GM18498 (cell line): ENCODE measurements around the gene PRPF31.
A peak's percentile ranks its signal among the peaks of the same experiment; 100 is the strongest.

Experiments used
- ATAC-seq: cut with Tn5 transposase; IDR thresholded peaks from one replicate; pipeline ENCODE4 v1.9.1; 2021; ENCODE audit warnings: mild to moderate bottlenecking, moderate library complexity; ENCODE audit not compliant: unreplicated experiment

PRPF31 gene

DNA sequence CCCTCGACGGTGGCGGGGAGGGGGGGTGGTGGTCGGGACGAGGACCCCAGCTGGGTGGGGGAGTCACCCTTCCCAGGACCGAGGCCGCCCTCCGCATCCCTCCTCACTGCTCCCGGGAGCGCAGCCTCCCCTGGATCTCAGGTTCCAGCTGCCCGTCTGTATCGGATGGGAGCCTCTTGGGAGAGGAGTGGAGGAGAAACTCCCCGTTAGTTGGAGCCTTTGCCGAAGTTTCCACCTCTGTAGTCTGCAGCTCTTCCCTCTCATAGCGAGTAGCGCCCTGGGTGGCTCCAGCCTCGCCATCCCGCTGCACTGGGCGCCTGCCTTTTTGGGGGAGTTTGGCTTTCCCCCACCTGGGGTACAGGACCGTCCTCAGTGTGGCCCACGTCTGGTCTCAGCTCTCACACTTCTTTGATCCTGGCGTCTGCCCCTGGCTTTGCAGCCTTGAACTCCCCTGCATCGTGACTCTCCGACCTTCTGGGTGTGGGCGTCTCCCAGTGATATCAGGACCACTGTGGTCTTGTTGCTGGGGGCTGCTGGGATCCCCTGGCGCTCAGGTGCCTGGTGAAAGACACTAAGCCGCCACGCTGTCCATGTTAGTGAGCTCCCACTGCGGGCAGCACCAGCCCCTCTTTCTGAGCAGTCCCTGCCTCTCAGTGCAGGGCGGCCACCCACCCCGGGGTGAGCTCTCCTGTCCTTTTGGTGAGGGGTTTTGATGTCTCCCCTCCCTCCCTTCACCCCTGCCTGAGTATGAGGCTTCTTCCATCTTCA lies 23.1 kb downstream of the PRPF31 start:
- no peak for ATAC-seq

DNA sequence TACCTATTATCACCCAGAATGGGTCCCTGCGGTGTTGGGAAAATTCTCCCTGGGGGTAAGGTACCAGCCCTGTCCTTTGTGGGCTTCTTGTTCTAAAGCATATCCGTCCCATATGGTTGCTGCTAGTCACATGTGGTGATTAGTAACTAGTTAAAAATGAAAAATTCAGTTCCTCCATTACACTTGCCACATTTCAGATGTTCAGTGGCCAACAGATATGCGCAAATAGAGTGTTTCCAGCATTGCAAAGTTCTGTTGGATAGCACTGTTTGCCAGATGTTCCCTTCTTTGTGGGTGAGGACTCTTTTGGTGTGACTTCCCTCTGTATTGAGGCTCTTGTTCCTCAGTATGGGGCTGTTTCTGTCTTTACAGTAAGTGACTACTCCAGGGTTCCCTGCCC lies 25.8 kb downstream of the PRPF31 start:
- ATAC-seq: no peak

DNA sequence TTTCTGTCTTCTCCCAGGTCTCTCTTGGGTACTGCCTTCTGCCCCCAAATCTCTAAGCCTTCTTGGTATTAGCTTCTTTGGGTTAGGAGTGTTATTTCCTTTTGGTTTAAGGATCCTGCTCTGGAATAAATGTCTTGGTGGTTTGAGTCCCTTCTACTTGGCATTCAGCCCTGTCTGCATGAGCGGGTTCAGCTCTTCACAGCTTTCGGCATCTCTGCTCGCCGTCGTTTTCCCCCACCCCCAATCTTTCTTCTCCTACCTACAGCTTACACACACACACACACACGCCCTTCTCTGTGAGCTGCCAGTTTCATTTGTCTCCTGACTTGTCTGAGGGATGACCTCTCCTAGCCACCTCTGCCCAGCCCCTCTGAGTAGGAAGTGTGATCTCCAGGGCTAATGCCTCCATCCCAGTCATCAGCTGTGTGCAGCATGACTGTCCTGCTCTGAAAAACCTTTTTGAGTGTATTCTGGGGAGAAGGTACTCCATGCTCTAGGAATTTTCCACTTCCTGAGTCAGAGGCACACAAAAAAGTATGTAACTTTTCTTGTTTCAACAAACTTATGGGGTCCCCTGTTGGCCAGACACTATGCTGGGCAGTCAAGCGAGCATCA lies 26.7 kb downstream of the PRPF31 start:
- ATAC-seq: no peak

DNA sequence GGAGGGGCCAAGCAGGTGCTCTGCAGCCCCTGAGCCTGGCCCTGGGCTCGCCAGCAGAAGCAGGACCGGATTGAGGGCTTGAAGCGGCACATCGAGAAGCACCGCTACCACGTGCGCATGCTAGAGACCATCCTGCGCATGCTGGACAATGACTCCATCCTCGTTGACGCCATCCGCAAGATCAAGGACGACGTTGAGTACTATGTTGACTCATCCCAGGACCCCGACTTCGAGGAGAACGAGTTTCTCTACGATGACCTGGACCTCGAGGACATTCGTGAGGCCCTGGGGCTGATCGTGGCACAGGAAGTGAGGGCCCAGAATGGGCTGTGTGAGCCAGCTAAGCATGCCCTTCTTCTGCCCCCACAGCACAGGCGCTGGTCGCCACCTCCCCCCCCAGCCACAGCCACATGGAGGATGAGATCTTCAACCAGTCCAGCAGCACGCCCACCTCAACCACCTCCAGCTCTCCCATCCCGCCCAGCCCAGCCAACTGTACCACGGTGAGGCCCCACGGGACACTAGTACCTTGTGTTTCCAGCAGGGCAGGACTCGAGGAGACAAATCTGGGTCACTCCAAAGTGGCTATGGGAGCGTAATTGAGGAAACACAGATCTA lies 30.1 kb downstream of the PRPF31 start:
- no peak for ATAC-seq

DNA sequence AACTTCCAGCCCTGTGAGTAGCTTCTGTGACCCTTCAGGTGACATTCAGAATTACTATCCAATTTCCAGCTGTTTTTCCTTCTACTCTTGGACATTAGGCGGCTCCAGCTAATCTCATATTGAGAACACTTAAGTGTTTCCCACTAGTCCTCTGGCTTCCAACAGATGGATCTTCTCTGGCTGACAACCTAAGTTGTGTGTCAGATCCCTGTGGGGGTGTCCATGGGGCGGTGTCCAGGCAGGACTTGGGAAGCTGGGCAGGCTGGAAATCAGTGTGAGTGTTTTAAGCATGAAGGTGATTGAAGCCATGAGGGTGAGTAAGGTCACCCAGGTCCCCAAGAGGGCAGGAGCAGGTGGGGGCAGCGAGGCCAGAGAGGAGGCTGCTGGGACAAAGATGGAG lies 32.1 kb downstream of the PRPF31 start:
- ATAC-seq: no peak

DNA sequence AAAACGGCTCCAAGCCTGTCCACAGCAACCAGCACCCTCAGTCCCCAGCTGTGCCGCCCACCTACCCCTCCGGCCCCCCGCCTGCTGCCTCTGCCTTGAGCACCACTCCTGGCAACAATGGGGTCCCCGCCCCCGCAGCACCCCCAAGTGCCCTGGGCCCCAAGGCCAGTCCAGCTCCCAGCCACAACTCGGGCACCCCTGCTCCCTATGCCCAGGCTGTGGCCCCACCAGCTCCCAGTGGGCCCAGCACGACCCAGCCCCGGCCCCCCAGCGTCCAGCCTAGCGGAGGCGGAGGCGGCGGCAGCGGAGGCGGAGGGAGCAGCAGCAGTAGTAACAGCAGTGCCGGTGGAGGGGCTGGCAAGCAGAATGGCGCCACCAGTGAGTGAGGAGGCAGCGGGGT lies 32.6 kb downstream of the PRPF31 start:
- ATAC-seq: no peak

DNA sequence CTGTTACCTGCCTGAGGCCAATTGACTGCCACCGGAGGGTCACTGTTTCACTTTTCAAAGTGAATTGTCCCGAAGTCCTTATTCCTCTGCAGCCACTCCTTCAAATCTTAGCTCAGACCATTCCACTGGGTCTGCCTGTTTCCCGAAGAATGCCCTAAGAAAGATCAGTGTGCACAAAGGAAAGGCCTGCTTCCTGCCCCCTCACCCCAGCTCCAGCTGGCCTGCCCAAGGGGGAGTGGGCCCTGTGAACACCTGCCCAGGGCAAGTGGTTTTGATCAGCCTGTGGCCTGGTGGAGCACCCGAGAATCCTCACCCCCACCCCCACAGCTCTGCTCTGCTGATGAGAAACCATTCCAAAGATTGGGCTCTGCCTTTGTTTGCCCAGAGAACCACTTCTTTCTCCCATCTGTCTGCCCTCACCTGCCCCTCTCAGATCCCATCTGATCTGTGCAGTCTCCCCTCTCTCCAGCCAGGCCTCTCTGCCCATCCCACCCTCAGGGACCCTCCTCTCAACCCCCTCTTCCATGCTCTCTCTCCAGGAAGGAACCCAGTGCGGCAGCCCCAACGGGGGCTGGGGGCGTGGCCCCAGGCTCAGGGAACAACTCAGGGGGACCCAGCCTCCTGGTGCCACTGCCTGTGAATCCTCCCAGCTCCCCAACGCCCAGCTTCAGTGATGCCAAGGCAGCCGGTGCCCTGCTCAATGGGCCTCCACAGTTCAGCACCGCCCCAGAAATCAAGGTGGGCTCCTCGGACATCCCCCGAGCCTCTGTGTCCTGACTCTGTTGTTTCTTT lies 33.7 kb downstream of the PRPF31 start:
- ATAC-seq: no peak

DNA sequence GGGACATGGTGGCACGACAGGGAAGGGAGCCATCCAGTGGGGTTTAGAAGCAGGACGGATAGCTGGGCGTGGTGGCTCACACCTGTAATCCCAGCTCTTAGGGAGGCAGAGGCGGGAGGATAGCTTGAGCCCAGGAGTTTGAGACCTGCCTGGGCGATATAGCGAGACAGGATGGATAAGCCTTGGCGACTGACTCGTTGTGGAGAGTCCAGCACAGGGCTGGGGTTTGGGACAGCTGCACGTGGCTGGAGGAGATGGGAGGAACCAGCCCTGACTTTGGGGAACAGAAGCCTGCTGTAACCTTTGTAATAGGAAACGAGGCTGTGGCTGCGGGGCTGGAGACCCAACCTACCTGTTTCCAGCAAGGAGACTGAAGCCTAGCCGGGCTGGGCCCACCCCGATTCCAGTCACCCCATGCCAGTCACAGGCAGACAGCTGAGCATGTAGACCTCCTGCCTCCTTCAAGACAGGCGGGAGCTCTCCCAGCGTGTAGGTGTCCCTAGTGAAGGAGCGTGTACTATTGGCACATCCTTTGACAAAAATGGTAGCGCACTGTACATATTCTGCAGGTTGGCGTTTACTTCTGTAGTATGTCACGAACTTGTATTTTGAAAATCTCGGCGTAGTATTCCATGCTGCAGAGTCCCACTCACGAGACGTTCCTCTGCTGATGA lies 35.9 kb downstream of the PRPF31 start:
- no peak for ATAC-seq

DNA sequence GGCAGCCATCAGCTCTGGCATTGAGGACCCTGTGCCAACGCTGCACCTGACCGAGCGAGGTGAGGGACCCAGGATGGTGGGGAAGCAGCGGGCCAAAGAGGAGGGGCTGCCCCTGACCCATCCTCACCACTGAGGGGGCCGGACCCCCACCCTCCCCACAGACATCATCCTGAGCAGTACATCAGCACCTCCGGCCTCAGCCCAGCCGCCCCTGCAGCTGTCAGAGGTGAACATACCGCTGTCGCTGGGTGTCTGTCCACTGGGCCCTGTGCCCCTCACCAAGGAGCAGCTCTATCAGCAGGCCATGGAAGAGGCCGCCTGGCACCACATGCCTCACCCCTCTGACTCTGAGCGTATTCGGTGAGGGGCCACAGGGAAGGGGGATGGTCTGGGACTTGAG lies 36.7 kb downstream of the PRPF31 start:
- ATAC-seq: no peak

DNA sequence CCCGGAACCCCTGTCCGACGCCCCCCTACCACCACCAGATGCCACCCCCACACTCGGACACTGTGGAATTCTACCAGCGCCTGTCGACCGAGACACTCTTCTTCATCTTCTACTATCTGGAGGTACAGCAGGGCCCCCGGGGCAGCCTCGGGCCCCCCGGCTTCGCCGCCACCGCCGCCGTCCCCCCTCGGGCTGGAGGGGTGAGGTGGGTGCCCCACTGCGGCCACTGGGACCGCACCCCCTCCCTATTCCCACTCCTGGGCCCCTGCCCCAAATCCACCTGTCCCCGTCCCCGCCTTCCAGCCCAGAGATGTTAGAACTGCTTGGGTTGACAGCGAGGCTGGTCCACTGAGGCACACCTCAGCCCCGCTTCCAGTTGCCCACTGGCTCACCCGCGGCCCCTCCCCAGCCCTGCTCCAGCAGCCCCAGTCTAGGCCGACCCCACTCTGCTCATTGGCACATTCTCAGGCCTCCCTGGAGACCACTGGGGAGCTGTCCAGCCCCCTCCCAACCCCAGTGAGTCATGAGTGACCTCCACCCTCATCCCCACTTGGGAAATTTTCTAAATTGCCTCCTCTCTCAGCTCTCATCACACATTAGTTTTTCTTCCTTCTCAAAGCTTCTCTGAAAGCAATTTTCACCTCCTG lies 37.4 kb downstream of the PRPF31 start:
- no peak for ATAC-seq

DNA sequence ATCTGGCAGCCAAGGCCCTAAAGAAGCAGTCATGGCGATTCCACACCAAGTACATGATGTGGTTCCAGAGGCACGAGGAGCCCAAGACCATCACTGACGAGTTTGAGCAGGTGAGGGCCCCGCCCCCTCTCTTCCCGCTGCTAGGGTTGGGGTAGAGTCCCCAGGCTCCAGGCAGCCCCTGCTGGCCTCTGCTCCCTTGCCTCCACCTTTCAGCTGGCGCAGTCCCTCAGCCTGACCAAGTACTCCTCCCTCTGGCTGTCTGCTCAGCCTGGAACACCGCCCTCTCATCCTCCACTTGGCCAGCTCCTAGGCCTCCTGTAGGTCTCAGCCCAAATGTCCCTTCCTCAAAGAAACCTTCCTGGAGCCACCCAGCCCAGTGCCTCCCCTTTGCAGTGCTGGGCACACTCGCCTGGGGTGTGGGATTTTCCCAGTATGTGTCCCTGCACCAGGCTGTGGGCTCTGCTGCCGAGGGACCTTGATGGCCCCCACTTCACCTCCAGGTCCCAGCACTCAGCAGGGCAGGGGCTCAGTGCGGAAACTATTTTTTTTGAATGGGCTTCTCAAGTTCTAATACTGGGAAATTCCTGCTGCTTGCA lies 38.3 kb downstream of the PRPF31 start:
- no peak for ATAC-seq

DNA sequence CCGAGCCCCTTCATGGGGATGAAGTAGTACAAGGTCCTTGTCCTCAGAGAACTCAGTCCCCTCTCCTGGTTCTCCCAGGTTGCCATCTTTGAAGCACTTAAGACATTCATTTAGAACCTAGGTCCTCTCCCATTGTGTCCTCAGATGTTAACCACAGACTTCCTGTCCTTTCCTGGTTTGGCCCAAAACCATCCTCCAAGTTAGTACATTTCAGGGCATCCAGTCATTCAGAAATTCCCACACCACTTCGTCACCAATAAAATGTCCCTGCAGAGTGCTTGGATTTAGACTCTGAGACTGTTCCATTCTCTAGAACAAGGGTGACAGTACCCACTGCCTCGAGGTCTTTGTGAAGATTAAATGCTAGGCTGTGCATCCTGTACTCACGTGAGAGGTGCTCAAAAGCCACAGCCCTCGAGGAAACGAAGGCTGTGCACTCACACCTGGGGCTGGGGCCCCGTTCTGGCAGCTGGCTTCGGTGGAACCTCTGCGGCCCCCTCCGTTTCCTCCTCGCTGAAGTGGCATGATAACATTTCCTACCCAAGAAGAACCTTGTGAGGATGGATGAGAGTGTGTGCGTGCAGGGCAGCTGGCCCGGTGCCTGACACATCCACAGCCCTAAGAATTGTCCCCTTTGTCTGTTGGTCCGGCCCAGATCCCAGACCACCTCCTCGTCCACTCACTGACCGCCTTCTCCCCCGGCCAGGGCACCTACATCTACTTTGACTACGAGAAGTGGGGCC lies 39.2 kb downstream of the PRPF31 start:
- no peak for ATAC-seq

DNA sequence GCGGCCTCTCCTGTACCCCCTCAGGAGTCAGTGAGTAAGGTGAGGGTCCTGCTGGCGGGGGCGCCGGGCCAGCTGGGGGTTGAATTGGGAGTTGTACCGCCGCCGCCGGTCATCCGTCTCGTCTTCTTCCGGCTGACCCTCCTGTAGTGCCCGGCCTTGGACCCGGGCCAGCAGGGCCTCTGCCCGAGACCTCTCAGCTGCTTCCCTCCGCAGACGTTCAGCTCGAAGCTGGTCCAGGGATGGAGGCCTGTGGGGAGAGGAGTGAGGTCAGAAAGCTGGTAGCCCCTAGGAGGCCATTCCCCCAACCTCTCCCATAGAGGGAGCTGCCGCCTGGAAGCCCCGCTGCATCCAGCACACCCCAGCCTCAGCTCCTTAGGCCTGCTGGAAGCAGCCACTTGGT lies 40.1 kb downstream of the PRPF31 start:
- ATAC-seq: no peak

DNA sequence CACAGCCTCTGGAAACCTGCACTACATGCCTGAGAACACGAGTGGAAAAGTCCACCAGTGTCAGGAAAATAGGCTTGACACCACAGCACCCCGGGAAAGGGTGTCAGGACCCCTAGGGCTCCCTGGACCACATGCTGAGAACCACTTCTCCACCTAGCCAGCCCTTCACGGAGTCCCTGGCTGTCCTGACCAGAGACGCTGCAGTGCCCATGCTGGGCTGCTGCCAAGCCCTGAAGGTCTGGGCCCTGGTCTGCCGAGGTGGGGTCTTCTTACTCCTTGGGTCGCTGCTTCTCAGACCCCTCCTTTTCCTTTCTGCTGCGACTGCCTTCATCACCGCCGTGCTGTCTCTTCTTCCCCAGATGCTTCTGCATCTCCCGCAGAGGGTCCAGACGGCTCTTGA lies 40.9 kb downstream of the PRPF31 start:
- ATAC-seq: no peak

DNA sequence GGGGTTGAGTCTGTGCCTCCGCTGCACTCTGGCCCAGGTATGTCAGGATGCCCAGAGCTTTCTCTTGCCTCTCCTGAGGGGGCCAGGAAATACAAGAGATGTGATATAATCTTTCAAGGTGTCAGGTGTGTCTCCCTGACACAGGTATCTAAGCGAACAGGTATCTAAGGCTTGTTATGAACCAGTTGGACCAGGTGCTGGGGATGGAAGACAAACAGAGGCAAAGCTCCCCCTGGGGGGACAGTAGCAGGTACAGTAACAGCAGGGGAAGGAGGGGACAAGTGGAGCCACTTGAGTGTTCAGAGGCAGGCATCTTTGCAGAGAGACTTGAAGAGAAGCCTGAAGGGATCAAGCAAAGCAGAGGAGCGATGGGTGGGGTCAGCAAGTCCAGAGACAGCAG lies 41.4 kb downstream of the PRPF31 start:
- no peak for ATAC-seq

DNA sequence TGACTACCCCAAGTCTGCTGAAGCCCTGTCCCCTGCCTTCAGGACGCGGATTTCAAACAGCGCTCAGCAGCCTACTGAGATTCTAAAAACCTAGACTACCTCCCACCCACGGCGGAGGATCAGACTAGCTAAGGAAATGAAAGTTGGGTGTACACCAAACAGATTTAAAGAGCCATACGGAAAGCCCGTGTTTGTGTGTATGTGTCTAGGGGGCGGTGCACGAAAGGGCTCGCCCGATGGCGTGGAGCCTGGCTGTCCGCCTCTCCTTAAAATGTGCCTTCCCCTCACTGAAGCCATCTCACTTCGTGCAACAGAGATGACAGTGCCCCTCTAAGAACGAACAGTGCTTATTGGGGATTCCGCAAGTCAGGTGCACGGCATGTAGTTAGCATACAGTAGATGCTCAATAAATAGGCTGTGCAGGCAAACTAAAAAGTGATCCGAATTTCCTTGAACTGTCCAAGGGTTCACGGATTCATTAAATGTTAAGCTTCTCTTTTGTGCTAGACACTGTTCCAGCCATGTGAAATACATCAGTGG lies 43.3 kb downstream of the PRPF31 start:
- ATAC-seq: no peak

DNA sequence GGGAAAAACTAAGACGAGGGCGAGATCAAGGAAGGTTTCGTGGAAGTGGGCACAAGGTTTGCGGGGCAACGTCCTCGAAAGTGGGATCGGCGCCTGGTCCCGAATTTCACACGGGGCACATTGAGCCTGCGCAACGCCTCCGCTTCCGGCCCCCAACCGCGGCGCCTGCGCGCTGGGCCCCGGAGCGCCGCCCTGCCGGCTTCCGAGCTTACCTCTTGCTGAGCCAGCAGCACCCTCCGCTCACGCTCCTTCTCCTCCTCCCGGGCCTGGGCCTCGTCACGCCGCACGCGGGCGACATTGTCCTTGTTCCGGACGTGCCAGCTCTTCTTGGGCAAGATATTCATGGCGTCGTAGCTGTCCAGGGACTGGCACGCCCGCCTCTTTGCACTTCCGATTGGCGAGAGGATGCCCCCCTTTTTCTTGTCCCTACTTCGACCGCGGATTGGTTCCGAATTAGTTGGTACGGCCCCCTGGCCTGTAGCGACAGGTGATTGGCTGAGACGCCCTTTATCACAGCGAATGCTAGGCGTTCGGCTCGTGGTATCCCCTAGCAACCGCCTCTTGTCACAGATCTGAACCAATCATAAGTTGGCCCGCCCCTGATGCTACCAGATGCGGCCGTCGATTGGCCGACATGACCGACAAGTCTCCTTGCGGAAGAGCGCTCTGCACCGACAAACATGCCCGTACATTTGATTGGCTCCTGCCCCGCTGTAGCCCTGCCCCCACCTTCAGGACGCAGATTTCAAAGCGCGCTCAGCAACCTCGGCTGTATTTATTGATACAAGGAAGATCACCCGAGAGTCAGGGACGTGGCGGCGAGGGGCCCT lies 44.0 kb downstream of the PRPF31 start, which contains the start of gene LENG1:
Gene LENG1, minus strand, starts transcription at position 370 of the 830 bp plus-strand sequence. Its CDS starts 26 bp downstream, at position 344.
- ATAC-seq: peak; percentile 93

DNA sequence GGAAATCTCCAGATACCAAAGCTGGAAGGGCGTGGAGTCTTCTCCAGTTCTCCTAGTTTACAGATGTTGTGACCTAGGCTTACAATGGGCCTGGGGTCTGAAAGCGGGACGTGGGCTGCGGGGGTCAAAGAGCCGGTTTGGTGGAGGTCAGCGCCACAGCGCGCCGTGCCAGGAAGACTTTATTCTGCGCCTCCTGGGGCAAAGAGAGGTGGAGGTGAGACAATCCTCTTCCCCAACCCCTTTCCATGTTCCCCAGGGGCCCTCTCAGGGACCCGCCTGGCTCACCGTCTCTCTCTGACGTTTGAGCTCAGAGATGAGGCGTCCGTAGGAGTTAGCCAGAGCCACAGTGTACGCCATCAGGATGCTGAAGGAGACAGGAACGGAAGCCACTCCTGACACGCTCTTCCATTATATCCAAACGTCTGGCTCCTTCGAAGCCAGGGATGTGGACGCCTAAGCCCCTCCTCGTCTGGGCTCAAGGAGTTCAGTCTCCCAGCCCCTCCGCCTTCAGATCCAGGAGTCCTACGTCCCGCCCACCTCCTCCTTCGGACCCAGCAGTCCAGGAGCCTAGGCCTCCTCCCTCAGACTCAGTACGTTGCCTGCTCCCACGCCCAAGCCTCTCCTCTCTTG lies 44.7 kb downstream of the PRPF31 start:
- peak; percentile 4 for ATAC-seq
